Left kidney (tissue), 2 donors: ENCODE results near the gene CIB2. TPM values are rescaled to one million over a fixed set of nuclear protein-coding genes. Genes with fewer than 3 reads are reported as not detected.

Experiments used
- DNase-seq: peaks from one replicate; pipeline ENCODE4 v3.0.0-alpha.2; 2013
- polyA plus RNA-seq: library from polyadenylated mRNA; unstranded; fragments of 120-200 nt; gene quantifications from one replicate; pipeline ENCODE4 v1.2.1, GENCODE V29; 2013; ENCODE audit not compliant: insufficient read length

Gene CIB2
- polyA plus RNA-seq, 1 donor = 35.2 TPM

DNA sequence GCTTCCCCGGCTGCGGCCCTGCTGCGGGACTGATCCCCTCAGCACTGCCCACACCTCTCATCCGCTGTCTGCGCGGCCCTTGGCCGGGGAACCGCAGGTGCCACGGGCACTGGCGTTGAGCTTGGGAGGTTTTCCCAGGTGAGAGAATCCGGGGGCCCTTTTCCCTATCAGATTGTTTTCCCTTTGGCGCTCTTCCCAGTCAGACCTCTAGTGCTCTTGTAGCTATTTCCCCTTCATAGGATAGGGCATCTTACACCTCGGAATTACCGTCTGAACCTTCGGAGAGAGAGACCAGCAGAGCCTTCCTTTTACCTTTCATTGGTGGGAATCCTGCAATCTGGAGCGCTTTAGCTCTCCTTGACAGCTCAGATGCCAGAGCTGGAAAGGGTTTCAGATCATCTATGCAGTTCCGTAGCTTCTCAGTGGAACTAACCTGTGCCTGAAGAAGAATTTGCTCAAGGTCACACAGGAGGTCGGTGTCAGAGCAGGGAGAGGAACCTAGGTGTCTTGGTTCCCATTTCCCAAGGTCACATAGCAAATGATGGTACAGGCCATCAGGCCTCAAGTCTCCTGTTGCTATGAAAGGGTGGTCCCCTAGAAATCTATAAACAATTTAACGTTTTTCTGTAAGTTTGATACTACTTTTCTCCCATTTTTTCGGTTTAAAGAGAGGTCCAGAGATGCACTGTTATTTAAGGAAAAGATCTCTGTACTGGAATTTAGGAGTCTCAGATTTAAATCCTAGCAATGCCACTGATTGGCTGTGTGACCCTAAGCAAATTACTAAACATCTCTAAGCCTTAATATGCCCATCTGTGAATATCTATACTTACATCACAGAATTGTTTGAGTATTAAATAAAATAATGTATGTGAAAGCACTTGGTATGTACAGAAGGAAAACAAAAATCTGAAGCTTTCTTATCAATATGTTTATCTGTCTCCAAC, 18.8 kb upstream of the CIB2 start:
- DNase-seq = no peak

DNA sequence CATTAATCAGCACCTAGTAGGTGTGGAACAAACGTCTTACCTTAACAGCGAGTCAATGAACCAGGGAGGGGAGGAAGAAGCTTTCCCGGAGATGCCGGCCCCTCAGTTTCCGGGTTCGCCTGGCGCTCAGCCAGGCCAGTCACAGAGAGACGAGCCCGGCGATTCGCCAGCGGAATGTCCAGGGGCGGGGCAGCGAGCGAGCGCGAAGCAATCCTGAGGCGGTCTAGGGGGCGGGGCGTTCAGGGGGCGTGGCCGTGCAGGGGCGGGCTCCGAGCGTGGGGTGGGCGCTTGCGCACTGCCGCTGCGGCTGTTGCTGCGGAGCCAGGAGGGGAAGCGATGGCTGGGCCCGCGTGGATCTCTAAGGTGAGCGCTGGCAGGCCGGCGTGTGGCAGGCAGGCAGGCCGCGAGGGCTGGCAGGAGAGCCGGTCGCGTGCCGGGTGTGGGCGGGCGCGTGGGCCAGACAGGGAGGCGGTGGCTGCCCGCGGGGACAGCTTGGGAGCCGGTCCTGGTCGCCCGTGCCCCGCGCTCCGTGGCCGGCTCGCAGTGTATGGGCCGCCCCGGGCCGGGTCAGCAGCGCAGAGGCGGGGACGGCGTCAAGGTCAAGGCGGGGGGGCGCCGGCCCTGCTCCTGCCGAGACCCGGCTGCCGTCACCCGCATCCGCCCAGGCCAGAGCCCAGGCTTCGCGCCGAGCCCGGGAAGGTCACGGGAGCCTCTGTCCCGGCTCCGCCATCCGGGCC, 18.0 kb upstream of the CIB2 start, which contains the start of gene IDH3A:
Gene IDH3A (plus strand): TSS at position 295 of the 737 bp plus-strand sequence. CDS start 42 bp downstream, at position 337.
- peak; percentile 98 for DNase-seq

DNA sequence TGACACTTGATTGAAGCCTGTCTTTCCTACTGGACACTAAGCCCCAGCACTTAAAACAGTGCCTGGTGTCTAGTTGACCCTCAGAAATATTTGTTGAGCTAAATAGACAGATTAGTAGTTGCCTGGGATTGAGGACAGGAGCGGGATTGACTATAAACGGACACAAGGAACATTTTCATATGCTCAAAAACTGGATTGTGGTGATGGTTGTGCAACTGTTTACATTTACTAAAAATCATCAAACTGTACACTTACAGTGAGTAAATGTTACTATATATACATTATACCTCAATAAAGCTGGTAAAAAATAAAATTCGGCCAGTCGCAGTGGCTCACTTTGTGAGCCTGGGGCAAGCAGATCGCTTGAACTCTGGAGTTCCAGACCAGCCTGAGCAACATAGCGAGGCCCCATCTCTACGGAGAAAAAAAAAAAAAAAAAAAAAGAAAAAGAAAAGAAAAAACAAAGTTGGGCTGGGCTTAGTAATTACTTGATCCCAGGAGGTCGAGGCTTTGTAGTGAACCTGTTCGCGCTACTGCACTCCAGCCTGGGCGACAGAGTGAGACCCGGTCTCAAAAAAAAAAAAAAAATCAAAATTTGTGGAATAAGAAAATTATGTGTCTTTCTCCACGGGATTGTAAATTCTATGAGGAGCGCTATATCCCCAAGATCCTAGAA, 17.3 kb upstream of the CIB2 start:
- DNase-seq = no peak

DNA sequence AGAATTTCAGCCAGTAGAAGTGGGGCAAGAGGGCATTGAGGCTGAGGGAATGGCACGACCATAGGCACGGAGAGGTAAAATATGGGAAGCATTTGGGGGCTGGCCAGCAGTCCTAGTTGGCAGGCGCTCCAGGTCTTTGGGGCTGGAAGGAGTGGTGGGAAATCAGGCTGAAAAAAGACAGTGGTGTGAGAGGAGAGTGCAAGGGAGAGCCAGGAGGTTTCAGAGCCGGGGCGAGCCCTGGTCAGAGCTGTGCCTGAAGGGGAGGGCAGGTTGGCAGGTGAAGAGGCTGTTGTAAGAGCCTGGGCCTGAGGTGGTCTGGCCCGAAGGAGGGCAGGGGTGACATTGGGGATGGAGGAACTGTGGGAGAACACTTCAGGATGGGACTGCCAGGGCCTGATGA, 16.3 kb upstream of the CIB2 start:
- DNase-seq = no peak

DNA sequence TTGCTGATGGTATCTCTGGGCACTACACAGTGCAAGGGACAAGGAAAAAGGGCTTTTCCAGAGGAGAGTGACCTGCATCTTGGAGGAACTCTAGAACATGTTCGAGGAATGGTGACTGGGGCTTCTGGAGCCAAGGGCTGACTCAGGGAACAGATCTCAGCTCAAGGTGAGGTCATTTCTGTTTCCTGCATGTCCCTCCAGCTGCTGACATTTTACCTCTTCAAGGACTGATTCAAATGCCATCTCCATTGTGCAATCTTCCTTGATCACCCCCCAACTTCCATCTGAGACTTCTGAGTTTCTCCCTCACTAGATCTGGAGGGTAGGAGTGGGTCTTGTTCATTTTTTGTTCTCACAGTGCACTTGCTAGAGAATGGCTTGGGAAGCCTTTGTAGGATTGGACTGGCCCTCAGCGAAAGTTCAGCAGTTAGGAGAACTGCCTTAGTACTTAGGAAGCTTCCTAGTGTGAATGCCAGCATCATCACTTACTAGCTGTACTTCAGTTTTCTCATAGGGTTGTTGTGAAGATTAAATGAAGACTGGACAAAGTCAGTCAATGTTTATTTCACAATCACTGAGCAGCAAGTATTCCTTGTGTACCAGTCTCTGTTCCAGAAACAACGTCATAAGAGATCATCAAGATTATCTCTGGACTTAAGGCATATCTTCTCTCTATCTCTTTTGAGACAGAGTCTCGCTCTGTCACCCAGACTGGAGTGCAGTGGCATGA, 15.3 kb upstream of the CIB2 start:
- DNase-seq = no peak

DNA sequence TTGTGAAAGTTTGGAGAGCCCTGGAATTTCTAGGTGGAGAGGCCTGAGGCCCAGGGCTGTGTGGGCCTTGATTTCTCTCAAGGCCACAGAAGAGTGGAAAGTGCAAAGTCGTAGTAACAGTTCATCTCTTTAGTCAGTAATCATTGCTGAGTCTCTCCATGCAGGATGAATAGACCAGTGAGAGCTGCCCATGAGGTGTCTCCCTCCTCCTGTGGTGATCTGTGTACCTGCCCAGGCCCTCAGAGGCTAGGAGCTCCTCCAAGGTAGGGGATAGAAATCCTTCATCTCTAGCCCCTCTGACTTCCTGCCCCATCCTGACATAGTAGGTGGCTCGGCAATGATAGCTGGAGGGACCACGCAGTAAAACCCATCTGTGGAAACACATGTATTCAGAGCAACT, 11.1 kb upstream of the CIB2 start:
- no peak for DNase-seq

DNA sequence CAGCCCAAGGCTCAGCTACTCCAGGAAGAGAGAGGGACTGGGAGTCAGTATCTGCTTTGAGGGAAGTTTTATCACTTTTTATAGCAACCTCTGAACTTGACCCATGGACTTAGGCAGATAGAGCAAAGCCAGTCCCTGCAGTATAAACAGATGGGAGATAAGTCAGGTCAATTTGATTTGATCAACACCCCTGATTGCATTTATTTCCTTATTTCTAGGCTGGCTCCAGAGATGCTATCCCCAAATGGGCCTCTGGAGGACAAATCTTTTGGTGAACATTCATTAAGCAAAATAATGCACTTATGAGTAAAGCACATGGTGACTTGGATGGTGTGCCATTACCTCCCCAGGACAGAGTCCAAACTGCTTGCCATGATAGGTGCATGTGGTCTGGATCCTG, 9.0 kb upstream of the CIB2 start:
- no peak for DNase-seq

DNA sequence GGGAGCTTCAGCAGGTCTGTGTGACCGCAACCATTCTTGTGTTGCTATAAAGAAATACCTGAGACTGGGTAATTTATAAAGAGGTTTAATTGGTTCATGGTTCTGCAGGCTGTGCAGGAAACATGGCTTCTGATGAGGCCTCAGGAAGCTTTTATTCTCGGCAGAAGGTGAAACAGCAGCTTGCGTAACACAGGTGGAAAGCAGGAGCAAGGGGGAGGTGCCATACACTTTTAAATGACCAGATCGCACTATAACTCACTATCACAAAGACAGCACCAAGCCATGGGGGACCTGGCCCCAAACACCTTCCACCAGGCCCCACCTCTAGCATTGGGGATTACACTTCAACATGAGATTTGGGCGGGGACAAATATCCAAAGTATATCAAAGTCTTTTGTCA, 8.3 kb upstream of the CIB2 start:
- no peak for DNase-seq

DNA sequence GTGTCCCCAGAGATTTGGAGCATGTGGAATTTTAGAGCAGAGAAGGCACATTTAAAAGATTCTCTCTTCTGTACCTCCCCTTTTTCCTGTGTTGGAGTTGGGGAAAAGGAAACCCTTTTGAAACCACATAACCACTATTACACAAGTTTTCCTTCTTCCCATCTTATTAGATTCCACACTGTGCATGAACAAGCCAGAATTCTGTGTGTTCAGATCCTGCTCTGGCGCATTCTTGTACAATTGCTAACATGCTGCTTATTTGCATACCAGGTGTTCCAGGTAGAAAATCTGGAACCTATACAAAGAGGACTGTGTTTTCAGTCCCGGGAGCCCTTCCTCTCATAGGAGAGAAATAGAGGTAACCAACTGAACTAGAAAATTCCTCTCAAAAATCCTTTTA, 2.6 kb upstream of the CIB2 start:
- DNase-seq = no peak

DNA sequence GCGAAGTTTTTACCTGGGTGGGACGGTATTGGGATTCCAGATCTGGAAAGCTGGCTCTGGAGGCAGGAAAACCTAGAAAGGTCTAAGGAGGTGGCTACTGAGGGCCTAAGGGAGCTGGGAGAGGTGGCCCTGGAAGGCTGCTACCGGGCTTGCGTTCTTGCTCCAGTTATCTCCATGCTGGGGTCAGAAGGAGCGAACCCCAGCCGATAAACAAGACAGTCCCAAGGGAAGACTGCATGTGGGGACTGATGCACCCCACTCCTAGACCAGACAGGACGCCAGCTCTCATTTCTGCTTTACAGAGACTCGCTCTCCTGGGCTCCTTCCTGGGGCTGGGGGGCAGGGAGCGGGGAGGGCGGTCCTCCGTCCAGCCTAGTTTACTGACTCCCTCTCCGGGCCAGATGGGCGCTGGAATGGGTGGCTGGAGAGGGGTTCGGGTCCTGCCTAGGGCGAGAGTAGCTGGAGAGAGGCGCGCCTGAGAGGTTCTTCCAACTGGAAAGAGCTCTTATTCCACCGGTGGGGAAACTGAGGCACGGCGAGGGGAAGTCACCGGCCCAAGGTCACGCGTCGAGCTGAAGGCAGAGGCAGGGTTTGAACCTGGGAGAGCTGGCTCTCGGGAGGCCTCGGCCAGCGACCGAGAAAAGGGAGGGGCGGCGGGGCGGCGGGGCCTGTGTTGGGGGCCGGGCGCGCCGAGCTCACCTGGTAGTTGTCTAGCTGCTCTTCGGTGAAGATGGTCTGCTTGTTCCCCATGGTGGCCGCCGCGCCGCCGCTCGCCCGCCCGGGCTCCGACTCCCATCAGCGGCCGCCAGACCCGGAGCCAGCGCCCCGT, 565 bp downstream of the CIB2 start:
- DNase-seq = no peak

DNA sequence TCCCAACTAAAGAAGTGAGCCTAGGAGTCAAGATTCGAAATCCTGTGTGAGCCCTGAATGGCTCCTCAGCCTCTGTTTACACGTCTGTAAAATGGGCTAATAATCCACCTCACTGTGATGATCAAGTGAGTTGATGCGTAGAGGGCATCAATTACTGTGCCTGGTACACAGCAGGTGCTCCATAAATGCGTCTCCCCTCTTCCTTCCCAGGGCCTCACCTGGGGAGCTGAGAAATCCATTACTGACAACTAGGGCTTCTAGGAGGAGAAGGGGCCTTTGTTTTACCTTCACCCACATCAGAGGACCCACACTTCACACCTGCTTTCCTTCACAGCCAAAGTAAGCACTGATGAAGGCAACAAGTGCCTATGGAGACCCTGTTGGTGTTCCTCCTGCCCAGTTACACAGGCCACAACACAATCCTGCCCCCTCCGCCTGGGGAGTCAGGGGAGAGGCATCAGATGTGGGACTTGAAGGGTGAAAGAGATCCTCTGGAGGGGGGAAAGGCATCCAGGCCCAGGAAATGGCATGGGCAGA, 1.4 kb downstream of the CIB2 start:
- DNase-seq = no peak

DNA sequence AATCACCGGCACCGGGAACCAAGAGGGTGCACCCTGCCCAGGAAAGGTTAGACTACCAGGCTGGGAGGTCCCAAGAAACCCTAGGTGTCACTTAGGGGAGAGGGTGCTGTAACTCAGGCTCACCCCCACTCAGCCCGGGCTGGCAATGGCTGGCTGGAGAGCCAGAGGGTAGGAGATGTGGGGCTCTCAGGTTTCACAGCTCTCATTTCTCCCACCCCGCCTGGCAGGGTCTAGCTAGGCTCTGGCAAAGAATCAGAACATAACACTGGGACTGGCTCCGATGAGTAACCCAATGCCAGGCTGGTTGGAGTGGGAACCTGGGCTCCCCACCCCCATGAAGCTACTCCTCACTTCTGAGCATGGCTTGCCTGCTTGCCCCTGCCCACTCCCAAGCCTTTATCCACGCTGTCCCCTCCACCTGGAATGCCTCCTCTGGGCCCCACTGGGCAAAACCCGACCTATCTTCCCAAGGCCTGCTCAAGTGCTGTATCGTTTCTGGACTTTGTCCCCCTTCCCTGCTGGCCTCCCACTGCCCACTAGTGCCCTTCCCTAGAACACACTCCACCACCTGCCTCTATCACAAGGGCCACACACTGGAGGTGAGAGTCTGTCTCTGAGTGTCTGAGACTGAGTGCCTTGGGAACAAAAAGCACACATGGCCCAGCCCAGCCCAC, 2.0 kb downstream of the CIB2 start:
- no peak for DNase-seq

DNA sequence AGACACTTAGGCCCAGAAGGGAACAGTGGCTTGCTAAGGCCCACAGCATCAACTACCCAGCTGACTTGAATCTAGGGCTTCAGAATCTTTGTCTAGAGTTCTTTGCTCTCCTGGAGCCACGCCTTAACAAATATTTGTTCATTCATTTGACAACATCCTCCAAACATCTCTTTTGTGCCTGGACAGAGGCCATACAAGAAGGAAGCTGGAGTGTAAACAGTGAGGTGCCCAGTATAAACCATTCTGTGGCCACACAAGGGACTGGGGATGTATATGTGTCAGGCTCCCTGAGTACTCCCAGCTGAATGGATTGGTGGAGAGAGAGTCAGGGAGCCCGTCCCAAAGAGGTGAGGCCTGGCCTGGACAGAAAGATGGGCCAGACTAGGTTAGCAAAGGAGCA, 3.4 kb downstream of the CIB2 start:
- DNase-seq = no peak

DNA sequence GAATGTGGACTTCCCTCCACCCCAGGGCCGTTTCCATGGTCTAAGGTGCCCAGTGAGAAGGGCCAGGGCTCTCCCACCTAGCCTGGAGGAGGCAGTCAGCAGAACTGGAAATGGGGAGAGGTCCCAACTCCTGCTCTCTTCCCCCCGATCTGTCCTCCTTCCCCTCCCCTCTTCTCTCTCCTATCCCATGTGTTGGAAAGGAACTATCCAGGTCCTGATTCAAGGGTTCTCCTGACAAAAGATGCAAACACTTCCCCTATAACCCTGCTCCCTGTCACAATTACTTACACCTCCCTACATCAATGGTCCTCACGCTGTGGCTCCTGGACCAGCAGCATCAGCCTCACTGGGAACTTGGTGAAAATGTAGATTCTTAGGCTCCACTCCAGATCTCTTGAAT, 6.0 kb downstream of the CIB2 start:
- no peak for DNase-seq

DNA sequence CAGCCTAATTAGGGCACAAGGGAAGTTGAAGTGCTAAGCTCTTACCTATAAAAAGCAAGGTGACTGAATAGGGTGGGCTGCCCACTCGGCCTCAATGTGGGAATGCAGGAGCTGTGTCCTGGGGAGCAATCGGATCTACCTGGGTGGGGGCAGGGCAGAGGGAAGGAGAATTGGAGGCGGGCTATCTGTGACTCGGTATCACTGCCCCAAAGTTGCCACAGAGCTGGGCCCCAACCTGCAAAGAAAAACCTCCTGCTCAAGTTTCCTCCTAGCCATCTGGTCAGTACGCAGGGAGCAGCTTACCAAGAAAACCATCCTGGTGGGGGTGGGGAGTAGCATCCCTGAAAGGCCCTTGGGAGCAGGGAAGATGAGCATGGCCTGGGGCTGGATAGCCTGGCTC, 10.7 kb downstream of the CIB2 start:
- DNase-seq = no peak

DNA sequence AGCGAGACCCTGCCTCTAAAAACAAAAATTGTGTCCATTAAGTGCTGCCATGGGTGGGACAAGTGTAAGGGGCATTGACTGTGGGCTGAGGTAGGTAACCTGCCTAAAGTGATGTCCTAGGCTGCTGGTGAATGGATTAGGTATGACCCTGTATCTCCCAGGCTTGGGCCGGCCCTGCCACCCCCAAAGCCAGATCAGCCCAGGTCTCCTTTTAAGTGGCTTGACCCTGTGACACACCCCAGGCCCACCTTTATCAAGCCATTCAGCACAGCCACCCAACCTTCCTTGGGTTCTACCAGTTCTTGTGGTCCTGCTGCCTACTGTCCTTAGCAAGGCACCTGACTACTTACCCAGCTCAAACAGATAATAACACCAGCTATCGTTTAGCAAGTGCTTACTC, 18.7 kb downstream of the CIB2 start:
- no peak for DNase-seq

DNA sequence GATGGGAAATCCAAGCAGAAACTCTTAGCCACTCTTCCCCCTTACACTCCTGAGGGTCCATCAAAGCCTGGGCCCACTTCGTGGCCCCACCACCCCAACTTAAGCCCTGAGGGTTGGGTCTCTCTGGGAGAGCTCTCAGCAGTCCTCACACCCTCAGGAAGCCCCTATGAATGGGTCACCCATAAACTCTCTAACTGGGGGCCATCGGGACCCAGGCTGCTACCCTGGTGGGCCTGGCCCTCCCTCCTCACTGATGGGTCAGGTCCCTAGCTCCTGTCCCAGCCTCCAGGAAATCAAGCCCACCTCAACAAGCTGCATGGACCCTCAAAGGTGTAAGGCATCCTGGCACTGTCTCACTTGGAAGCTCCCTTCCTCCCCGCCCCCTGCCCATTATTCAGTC, 19.5 kb downstream of the CIB2 start:
- no peak for DNase-seq

DNA sequence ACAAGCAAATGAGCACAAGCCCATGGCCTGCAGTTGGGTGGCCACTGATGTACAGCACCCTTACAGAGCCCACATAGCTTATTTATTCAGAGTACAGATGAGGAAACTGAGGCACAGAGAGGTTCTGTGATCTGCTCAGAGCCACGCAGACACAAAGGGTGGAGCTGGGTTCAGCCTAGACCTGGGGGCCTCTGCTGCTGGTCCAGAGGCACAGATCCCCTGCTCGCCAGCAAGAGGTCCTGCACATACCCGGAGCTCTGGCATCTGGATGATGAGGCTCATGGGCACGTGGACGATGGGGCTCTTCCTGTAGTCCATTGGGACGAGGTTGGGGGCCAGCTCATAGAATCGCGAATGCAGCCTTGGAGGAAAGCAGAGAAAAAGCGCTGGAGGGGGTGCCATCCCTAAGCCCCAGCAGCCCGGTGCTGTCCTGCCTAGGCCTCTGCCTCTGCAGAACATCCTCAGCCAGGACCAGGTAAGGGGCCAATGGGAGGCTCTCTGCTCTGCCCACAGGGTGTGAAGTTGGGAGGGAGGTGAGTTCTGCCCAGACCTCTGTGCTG, 20.2 kb downstream of the CIB2 start:
- no peak for DNase-seq

DNA sequence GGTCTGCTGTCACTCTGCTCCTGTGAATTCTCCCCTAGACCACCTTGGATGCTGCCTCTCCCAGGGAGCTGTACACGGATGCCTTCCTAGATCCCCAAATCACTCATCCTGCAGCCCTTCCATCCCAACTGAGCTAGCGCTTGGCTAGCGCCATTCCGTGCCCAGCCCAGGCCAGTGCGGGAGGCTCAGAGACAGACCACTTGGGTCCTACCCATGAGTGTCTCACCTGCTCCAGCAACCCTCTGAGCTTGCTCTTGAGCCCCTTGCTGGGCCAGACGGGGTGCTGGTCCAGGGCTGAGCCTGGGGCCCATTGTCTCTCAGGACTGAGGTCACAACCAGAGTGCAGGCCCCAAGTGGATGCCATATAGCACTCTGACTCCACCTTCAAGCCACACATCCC, 21.1 kb downstream of the CIB2 start:
- no peak for DNase-seq

DNA sequence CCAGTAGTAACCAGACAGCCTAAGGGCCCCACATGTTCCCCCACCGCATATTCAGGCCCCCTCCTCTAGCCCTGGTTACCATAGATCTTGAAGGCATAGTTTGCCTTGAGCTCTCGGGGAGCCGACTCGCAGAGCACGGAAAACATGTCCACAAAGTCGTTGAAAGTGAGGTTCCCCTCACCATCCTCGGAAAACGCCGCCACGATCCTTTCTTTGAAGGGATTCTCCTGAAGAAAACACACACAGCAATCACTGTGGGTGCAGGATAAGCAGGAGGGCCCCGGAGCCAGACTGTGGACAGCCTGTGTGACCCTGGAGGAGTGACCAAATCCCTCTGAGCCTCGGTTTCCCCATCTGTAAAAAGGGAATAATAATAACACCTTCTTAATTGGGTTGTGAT, 22.1 kb downstream of the CIB2 start:
- DNase-seq = no peak
